GM18868 (cell line): ENCODE data around the gene RCOR3.
"Not testable (repeated sequence)": the region's sequence is repeated elsewhere in the genome, so short reads cannot be mapped to it uniquely, and the experiment has no call there.

Source experiments
- ATAC-seq: cut with Tn5 transposase; IDR thresholded peaks from one replicate; pipeline ENCODE4 v1.9.1; 2021; ENCODE audit warnings: mild to moderate bottlenecking, moderate library complexity; ENCODE audit not compliant: unreplicated experiment

Gene RCOR3

GRCh38 chr1:211337430-211338223, 78.5 kb downstream of the RCOR3 start:
- no peak for ATAC-seq

- no peak for ATAC-seq
Measured at GRCh38 chr1:211338224-211338620, 79.1 kb downstream of the RCOR3 start.

GRCh38 chr1:211339631-211340041, 80.5 kb downstream of the RCOR3 start:
- no peak for ATAC-seq

GRCh38 chr1:211340622-211341507, 81.7 kb downstream of the RCOR3 start:
- ATAC-seq, result no peak

GRCh38 chr1:211341999-211342398, 82.8 kb downstream of the RCOR3 start:
- ATAC-seq, result no peak

- no peak for ATAC-seq
Measured at GRCh38 chr1:211343607-211344006, 84.4 kb downstream of the RCOR3 start.

- ATAC-seq, result no peak
Measured at GRCh38 chr1:211344152-211344618, 85.0 kb downstream of the RCOR3 start.

- ATAC-seq, result no peak
Measured at GRCh38 chr1:211345719-211346118, 86.6 kb downstream of the RCOR3 start.

GRCh38 chr1:211347077-211347844, 88.1 kb downstream of the RCOR3 start:
- no peak for ATAC-seq

- no peak for ATAC-seq
Measured at GRCh38 chr1:211348547-211348946, 89.4 kb downstream of the RCOR3 start.

GRCh38 chr1:211349741-211350140, 90.6 kb downstream of the RCOR3 start:
- ATAC-seq, result no peak

- not testable (repeated sequence) for ATAC-seq
Measured at GRCh38 chr1:211352055-211352454, 92.9 kb downstream of the RCOR3 start.

- ATAC-seq, result no peak
Measured at GRCh38 chr1:211352465-211352864, 93.3 kb downstream of the RCOR3 start.

GRCh38 chr1:211352985-211353515, 93.9 kb downstream of the RCOR3 start:
- ATAC-seq, result peak; percentile 91

GRCh38 chr1:211353562-211354212, 94.5 kb downstream of the RCOR3 start:
- no peak for ATAC-seq

GRCh38 chr1:211355873-211356272, 96.7 kb downstream of the RCOR3 start:
- no peak for ATAC-seq

GRCh38 chr1:211356723-211357407, 97.7 kb downstream of the RCOR3 start:
- ATAC-seq, result no peak

- ATAC-seq, result no peak
Measured at GRCh38 chr1:211358685-211359084, 99.5 kb downstream of the RCOR3 start.

GRCh38 chr1:211359876-211360275, 100.7 kb downstream of the RCOR3 start:
- ATAC-seq, result no peak

GRCh38 chr1:211361202-211361601, 102.0 kb downstream of the RCOR3 start:
- no peak for ATAC-seq
